HL-60 (cell line): ENCODE data around the gene NR1I3.

Source experiments
- DNase-seq, 2 experiments: peaks; one replicate each; pipeline ENCODE4 v3.0.0-alpha.2; 2010 to 2020; ENCODE audit warnings: low read depth in 1 of 2, low spot score in 1 of 2
- H3K27ac ChIP-seq: fragments of 250-450 bp; sonication (Bioruptor Pico); replicated peaks from 2 replicates; pipeline ENCODE4 v1.5.1; 2020; ENCODE audit warnings: mild to moderate bottlenecking, moderate library complexity
- H3K27me3 ChIP-seq: fragments of 250-450 bp; sonication (Bioruptor Pico); 2 replicates; pipeline ENCODE4 v1.5.1; 2021; ENCODE audit warnings: mild to moderate bottlenecking, moderate library complexity; ENCODE audit not compliant: insufficient read depth, poor library complexity, severe bottlenecking
- H3K4me3 ChIP-seq: replicated peaks from 2 replicates; pipeline ENCODE4 v1.5.1; 2011; ENCODE audit warnings: mild to moderate bottlenecking, control low read depth, low read length; ENCODE audit not compliant: insufficient read depth
- CTCF ChIP-seq: IDR thresholded peaks from one replicate; pipeline ENCODE4 v1.5.1; 2011; ENCODE audit warnings: low read length, control low read depth, inconsistent platforms; ENCODE audit not compliant: insufficient read depth
- GABPA ChIP-seq: IDR thresholded peaks from 2 replicates; pipeline ENCODE4 v1.6.1; 2012; ENCODE audit warnings: low read depth
- POLR2AphosphoS5 ChIP-seq: IDR thresholded peaks from 2 replicates; pipeline ENCODE4 v1.6.1; 2012; ENCODE audit warnings: low read depth
- SPI1 ChIP-seq: IDR thresholded peaks from 2 replicates; pipeline ENCODE4 v1.6.1; 2012; ENCODE audit warnings: low read depth, mild to moderate bottlenecking, borderline replicate concordance
- TF ChIP-seq, protein P1 (sequence below): IDR thresholded peaks from 2 replicates; pipeline ENCODE4 v1.6.1; 2012; ENCODE audit warnings: low read depth; ENCODE audit not compliant: insufficient replicate concordance

The NR1I3 gene

DNA sequence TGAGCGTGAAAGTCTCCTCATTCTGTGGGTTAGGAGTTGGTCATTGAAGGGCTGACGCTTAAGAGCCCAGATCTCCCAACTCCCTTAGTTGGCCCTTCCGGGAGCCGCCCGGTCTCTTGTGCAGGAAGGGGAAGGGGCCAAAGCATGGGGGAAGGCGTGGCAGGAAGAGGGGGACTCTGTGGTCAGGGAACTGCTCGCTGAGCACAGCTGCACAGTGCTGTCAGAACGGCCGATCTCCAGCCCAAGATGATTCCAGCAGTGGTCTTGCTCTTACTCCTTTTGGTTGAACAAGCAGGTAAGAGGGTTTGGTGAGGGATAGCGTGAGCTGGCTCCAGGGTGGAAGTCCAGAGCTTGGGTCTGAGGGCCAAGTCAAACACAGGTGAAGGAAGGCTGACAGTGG is 22.9 kb downstream of the NR1I3 start, which contains the start of gene FCER1G:
TSS of gene FCER1G (plus strand) at position 220 of the 400 bp plus-strand sequence. CDS start at position 247, 27 bp downstream.
- DNase-seq, result peak; percentile 91 to 93

GRCh38 chr1:161214369-161214768 is 23.6 kb downstream of the NR1I3 start:
- H3K27ac ChIP-seq, result peak overlapping the region; percentile 70
- DNase-seq, result peak in 1 of 2 experiments; percentile 68
- no peaks in the 10 kb centered on the region for H3K27me3 ChIP-seq
- TF ChIP-seq GABPA, result no peak
- TF ChIP-seq CTCF, result no peak
- TF ChIP-seq, protein P1, sequence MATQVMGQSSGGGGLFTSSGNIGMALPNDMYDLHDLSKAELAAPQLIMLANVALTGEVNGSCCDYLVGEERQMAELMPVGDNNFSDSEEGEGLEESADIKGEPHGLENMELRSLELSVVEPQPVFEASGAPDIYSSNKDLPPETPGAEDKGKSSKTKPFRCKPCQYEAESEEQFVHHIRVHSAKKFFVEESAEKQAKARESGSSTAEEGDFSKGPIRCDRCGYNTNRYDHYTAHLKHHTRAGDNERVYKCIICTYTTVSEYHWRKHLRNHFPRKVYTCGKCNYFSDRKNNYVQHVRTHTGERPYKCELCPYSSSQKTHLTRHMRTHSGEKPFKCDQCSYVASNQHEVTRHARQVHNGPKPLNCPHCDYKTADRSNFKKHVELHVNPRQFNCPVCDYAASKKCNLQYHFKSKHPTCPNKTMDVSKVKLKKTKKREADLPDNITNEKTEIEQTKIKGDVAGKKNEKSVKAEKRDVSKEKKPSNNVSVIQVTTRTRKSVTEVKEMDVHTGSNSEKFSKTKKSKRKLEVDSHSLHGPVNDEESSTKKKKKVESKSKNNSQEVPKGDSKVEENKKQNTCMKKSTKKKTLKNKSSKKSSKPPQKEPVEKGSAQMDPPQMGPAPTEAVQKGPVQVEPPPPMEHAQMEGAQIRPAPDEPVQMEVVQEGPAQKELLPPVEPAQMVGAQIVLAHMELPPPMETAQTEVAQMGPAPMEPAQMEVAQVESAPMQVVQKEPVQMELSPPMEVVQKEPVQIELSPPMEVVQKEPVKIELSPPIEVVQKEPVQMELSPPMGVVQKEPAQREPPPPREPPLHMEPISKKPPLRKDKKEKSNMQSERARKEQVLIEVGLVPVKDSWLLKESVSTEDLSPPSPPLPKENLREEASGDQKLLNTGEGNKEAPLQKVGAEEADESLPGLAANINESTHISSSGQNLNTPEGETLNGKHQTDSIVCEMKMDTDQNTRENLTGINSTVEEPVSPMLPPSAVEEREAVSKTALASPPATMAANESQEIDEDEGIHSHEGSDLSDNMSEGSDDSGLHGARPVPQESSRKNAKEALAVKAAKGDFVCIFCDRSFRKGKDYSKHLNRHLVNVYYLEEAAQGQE, result no peak
- TF ChIP-seq POLR2AphosphoS5, result no peak
- peak; percentile 100 for TF ChIP-seq SPI1
- H3K4me3 ChIP-seq, result no peak overlapping the region

More for the DNA sequence above, 22.9 kb downstream of the NR1I3 start, which contains the start of gene FCER1G:
- Histone ChIP-seq H3K4me3 (peak within 1 kb of the TSS; percentile 62), H3K27me3 (no peaks in the 10 kb centered on the region), H3K27ac (peak within 1 kb of the TSS; percentile 70)
- no peak; the same call in 1 of the 2 replicates for TF ChIP-seq GABPA
- TF ChIP-seq SPI1, result peak; percentile 55; the same call in 1 of the 2 replicates
- TF ChIP-seq CTCF, result no peak
- TF ChIP-seq POLR2AphosphoS5, result peak; percentile 86
- TF ChIP-seq, protein P1, result no peak

GRCh38 chr1:161209790-161210409 is 28.1 kb downstream of the NR1I3 start:
- no peak overlapping the region for H3K27ac ChIP-seq
- H3K27me3 ChIP-seq, result no peaks in the 10 kb centered on the region
- peak; percentile 75 to 87 for DNase-seq
- no peak for TF ChIP-seq POLR2AphosphoS5
- TF ChIP-seq GABPA, result peak; percentile 53
- TF ChIP-seq, protein P1, result no peak
- TF ChIP-seq CTCF, result peak; percentile 96
- TF ChIP-seq SPI1, result peak; percentile 44; the same call in 1 of the 2 replicates
- no peak overlapping the region for H3K4me3 ChIP-seq
